ENCODE data around the gene PARD3. TPM values are rescaled to one million over a fixed set of nuclear protein-coding genes. Genes with fewer than 3 reads are reported as not detected.
"Not testable (repeated sequence)": the region's sequence is repeated elsewhere in the genome, so short reads cannot be mapped to it uniquely, and the experiment has no call there.

The PARD3 gene
- total RNA-seq, 1 donor from 2014 or later: 27.7 TPM

DNA sequence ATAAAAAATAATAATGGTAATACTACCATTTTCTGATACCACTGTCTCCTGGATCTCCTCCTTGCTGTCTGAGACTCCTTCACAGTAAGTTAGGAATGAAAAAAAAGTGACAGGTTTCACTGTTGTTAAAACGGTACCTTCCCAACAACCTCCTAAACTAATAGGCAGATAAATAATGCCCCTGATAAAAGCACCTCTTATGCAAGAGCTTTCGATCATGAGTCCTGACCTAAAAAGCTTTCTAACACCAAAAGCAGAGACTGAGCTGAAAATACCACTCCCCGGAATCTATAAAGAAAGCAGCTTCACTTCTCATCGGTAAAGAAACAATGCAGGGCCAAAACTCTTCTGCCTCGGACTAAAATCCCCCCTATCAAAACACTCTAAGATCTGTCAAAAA, 14.5 kb downstream of the PARD3 start:
- DNase-seq (ENCODE audit: low spot score): no peak

DNA sequence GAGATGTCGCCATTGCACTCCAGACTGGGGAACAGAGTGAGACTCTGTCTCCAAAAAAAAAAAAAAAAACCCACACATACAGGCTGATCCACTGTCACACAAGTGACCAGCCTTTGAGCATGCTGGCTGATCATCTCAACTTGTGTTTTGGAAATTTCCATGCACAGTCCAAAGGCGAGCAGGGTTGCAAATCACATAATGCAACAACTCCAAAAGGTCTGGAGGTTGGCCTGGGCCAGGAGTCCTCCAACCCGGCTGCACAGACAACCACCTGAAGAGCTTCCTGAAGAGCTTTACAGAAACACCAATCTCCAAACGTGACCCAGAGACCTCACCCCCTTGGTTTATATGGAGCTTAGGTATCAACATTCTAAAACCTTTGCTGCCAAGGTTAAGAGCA, 16.4 kb downstream of the PARD3 start:
- DNase-seq (ENCODE audit: low spot score): no peak

DNA sequence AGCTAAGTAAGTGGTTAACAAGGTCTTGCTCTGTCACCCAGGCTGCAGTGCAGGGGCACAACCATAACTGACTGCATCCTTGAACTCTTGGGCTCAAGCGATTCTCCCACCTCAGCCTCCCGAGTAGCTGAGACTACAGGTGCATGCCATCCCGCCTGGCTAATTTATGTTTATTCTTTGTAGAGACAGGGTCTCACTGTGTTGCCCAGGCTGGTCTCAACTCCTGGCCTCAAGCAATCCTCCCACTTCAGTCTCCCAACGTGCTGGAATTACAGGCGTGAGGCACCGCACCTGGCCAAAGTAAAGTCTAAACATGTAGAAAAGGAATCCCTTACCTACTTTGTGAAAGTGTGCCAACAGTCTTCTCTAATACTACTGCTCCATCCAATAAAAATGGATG, 17.9 kb downstream of the PARD3 start:
- DNase-seq (ENCODE audit: low spot score): no peak

DNA sequence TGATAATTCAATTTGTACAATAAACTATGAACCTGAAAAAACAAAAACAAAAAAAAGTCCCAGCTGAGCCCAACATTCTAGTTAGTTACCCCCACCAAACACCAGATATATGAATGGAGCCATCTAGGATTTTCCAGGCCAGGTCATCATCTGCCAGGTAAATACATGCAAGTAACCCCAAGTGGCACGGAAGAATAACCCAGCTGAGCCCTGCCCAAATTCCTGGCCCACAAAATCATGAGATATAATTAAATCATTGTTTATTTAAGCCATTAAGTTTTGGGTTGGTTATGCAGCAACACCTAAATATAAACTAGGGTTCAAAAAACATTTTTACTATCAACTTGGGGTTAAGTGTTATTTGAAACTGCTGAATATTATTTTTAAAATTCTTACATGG, 19.0 kb downstream of the PARD3 start:
- DNase-seq (ENCODE audit: low spot score): no peak

DNA sequence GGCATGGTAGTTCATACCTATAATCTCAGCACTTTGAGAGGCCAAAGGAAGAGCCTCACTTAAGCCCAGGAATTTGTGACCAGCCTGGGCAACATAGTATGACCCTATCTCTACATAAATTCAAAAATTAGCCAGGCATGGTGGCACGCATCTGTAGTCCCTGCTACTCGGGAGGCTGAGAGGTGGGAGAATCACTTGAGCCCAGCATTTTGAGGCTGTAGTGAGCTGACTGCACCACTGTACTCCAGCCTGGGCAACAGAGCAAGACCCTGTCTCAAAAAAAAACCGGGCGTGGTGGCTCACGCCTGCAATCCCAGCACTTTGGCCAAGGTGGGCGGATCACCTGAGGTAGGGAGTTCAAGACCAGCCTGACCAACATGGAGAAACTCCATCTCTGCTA, 19.8 kb downstream of the PARD3 start:
- no peak for DNase-seq (ENCODE audit: low spot score)

DNA sequence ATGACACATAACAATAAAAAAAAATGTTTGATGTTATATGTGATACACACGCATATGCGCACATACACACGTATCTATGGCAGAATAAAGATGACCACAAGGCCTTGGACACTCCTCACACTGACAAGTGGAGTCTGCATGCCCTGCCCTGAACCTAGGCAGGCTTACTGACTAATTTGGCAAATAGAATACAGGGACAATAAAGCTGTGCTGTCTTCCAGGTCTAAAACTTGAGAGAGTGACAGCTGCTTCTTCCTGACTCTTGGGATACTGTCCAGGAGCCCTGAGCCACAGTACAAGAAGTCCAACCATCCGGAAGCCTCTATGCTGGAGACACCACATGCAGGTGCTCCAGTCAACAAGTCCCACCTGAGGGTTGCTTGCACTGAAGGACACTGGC, 20.3 kb downstream of the PARD3 start:
- DNase-seq (ENCODE audit: low spot score): no peak

DNA sequence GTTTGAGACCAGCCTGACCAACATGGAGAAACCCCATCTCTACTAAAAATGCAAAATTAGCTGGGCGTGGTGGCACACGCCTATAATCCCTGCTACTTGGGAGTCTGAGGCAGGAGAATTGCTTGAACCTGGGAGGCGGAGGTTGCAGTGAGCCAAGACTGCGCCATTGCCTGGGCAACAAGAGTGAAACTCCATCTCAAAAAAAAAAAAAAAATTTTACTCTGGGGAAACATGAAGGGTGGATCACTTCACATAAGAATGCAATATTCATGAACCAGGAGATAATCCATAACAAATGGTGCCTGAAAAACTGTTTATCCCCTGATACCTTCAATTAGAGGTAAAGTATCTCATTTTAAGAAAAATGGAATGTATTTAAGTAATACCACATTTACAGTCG, 21.5 kb downstream of the PARD3 start:
- DNase-seq (ENCODE audit: low spot score): not testable (repeated sequence)

DNA sequence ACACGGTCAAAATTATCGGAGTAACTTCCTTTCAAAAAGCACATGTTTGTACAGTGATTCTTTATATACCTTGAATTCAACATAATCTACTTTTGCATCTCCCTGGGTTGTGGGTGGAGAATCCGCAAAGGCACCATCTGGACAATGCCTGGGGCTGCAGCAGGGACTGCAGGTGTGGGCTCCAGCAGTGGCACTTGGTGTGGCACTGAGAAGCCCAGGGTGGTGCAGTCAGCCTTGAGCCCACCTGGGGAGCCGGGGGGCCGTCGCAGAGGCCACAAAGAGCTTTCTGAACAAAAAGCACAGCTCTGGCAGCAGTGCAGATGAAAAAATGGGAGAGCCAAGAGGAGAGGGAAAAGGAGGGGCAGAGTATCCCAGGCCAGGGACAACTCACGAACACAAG, 22.2 kb downstream of the PARD3 start:
- no peak for DNase-seq (ENCODE audit: low spot score)

DNA sequence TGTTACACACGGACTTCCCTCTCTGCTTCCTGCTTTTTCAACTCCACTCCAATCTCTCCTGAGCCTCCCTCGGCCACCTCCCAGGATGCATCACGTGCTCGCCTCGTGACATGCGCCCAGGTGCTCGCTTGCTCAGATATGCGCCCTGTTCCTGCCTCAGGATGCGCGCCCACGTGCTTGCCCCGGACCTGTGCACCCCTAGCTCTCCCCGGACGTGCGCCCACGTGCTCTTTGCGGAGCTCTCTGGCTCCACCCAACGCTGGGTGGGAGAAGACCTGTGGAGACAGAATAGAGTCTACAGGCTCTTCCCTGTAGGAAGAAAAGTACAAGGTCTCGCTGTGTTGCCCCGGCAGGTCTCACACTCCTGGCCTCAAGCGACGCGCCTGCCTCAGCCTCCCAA, 23.1 kb downstream of the PARD3 start:
- DNase-seq (ENCODE audit: low spot score): no peak

DNA sequence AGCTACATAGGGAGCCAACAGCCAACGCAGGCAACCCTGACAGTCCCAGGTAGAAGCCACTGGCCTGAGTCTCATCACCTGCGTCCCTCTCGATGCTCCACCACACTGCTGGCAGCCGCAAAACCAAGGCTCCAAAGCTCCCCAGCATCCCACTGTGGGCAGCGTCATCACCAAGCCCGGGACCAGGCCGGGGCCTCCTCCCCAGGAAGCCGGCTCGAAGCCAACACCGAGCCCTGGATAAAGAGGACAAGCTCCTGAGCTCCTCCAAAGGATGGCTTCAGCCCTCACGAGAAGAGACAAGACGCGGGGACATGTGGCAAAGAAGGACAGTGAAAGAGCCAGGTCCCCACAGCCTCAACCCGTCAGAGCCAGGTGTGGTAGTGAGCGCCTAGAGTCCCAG, 23.9 kb downstream of the PARD3 start:
- no peak for DNase-seq (ENCODE audit: low spot score)

DNA sequence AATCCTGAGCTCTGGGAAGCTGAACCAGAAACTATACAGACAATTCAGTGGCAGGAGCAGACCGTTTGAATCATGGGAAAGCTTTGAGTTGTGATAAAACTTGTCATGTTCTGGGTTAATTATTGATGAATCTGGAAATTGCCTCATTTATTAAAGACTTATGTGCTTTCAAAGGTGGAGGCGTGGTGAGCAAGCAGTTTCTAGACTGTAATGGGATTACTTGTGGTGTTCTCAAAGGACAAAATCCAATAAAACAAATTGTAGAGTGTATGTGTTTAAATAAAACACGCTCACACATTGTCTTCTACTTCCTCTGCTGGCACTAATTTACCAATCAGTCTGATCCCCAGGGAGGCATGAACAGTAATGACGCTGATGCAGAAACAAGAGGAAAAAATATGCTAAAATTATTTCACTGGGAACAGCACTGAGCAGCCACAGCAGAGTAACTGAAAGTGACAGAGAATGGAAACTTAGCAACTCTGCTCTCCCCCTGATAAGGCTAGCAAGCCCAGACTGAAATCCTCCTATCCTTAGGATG, 25.1 kb downstream of the PARD3 start:
- no peak for DNase-seq (ENCODE audit: low spot score)

DNA sequence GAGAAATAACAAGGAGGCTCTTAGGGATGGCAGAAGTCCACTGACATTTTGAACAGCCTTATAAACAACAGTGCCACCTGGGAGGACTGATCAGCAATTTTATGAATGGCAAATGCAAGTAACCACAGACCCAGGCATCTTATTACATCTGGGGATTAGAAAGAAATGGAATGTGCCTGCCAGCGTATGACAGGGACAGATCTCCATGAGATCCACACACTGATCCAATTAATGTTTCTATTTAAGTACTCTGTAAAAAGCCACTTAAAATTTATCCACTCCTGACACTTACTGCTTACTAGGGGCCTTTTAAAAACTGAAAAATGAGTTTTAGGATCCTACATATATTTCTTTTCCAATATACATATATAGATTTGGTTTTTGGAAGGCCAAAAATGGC, 28.6 kb downstream of the PARD3 start:
- DNase-seq (ENCODE audit: low spot score): no peak

DNA sequence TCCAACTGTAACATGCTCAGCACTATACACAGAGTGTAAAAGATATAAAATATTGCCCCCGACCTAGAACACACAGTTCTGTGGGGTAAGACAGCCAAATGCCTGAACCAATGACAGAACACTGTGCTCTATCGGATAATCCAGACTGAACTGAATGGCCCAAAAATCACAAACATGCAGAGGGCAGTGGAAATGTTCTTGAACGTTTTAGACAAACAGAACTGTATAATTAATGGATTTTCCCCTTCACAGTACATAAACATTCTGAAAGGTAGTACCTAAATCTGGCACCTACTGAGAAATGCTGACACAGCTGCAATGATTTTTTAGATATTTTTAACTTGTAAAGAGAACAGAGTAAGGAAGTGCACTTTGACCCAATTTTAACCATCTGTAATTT, 33.4 kb downstream of the PARD3 start:
- no peak for DNase-seq (ENCODE audit: low spot score)

DNA sequence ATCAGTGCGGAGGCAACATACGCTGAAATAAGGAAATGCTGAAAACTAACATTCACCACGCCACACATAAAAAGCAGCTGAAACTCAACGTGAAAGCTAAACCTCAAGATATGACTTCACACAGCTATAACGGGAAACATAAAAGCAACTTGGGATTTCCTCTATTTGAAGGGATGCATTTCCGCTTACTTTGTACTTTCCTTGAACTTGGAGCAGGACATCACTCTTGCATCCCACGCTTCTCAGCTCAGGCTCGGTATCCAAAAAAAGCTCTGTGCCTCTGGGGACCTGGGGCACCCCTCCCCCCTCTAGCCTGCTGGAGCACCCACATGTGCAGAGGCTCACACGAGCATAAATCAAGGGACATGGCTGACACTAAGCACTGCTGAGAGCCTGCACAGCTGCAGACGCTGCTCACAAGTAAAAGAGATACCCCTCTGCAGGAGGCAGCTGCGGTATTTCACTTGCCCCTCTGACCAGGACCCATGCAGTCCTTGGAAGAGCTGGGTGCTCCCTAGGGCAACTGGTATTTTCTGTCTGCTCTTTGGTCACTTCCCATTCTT, 34.2 kb downstream of the PARD3 start:
- DNase-seq (ENCODE audit: low spot score): no peak

DNA sequence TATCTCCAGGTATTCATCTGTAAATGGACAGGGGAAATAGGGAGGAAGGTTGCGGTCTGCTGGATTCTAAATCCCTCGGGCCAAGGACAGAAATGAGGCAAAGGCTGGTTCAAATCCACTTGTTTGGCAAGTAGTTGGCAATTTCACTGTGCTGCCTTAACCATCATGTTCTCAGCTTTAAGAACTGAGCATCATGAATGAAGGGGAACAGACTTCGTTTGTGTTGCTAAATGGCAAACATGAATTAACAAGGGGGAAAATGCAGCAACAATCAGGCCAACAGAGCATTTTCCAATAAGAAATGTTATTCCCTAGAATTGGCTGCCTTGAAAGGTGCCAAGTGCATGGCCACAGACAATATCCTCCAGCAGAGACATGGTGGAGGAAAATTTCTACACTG, 36.9 kb downstream of the PARD3 start:
- DNase-seq (ENCODE audit: low spot score): no peak

DNA sequence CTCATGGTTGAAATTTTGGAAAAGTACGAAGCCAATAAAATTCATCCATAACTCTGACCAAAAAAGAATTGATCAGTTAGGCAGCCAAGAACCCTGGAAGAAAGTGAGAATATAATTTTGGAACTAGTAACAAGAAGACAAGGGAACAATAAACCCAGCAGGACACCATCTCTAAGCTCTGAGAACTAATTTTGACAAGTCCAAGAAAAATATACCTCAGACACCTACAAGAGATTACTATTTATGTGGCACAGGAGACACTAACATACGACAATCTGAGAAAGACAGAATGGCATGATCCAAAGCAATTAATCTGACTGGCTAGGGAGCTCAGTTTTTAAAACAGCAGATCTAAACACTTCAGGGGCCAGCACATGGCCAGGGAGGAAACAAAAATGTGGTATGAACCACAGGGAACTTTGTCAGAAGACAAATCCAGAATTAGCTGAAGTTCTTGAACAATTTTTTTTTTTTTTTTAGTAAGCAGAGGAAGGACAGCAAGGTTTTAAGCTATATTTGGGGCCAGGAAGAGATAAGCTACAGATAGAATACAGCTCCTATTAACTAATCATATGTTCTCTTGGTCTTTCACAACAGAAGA, 38.9 kb downstream of the PARD3 start:
- no peak for DNase-seq (ENCODE audit: low spot score)

DNA sequence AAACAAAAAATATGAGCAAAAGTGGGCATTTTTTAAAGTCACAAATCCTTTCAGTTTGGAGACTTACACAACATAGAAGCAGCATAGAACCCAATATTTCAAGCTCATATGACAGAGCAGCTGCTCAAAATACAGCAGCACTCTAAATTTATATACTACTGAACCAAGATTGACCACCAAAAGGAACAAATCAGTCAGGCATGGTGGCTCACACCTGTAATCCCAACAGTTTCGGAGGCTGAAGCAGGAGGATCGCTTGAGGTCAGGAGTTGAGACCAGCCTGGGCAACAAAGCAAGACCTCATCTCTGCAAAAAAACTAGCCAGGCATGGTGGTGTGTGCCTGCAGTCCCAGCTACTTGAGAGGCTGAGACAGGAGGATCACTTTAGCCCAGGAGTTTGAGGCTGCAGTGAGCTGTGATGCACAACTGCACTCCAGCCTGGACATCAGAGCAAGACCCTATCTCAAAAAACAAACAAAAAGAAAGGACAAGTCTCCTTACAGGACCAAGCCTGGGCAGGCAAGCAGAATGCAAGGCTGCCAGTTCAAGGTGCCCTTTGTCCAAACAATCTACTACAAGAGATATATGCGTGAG, 40.0 kb downstream of the PARD3 start:
- no peak for DNase-seq (ENCODE audit: low spot score)

DNA sequence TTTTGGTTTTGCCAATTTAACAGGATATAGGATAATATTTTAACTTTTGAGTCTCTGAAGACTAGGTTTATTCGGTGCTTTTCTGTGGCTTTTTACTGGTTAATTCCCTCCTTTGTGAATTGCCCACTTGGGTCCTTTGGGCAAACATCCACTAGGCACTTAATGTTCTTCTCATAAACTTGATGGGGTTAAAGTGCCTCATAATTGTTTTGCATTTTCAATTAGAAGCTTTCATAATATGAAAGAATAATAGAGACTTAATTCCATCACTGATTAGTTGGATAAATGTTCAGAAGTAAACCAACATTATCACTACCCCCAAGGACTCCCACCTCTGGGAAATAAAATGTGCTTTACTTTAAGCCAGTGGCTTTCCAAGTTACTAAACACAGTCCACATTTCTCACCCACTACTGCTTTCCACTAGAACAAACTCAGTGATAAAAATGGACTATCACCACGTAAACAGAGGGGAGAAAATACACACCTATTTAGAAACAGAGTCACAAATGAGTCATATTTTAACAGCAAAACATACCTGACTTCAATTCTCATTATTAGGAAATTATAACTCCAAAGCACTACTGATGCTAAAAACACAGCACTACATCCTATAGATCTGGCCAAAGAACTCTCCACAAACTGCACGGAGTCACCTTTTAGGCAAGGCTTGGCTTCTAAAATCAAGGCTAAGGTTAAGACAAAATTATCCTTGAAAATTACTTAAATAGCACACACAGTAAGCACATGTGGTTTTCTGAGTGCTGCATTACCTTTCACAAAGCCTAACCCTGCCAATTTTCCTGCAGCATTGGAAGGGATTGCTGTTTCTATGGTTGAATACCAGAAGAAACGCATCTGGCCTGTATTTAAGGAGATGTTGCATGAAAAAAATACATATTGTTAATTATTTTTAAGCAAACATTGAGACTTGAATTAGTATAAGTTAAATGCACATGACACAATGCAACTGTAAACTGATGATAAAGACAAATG, 41.2 kb downstream of the PARD3 start:
- DNase-seq (ENCODE audit: low spot score): no peak

DNA sequence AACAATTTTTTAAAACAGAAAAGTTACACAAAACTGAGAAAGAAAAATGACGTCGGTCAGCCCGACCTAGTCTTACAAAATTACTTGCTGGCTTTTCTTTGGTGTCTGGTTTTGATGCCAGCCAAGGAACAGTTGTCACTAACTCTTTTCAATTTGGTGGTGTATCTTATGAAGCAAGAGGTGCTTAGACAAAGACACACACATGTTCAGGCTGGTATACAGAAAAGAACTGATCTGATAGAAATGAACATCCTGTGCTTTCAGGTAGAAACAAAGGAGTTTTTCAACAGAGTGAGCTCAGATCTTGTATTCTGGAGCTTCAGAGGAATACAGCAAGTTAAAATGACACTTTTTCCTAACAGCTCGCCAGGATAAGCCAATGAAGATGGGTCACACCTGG, 43.6 kb downstream of the PARD3 start:
- no peak for DNase-seq (ENCODE audit: low spot score)

DNA sequence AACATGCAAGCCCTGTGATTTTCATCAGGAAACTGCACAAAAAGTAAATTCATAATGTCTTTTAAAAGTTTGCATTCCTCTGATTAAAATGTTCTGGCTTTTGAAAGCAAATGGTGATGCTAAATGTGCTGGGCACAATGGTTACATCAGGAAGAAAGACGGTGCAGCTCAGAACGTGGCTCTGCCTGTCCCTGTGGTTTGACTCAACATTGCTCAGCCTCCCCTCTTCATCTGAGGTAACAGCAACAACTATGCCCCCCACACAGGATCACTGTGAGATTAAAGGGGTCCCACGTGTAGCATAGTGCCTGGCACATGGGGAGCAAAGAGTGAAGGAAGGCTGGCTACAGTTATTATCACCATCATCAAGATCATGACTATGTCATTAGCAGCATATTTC, 44.0 kb downstream of the PARD3 start:
- no peak for DNase-seq (ENCODE audit: low spot score)

DNA sequence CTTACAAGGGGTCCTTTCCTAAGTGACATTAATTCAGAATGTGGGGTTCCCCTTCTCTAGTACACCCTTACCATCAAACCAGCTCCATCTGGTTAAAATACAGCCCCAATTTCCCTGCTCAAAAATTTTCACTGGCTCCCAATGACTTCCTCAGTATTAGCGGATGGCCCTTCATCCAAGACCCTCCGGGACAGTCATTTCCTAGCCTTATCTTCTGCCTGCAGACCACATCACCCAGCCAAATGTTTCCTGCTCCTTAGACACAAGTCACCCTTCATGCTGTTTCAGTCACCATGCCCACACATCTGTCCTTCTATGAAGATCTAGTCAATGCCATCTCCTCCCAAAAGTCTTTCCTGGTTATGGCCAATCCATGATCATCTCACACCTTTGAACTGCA, 45.2 kb downstream of the PARD3 start:
- DNase-seq (ENCODE audit: low spot score): no peak

DNA sequence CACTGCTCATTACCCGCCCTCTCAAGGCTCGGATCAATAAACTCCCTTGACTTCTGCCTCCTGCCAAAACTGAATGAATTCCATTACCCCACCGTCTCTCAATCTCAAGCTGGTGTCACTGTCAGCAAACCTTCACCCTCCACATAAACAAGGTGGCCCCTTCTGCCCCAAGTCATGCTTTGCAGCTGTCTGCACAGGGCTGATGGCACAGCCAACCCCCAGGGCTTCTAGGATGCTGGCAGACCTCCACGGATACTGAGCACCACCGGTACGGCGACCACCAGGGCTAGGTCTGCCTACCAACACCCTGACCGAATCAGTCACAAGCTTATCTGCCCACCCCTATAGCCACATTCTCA, 46.1 kb downstream of the PARD3 start:
- no peak for DNase-seq (ENCODE audit: low spot score)

All from mesenteric fat pad (tissue), 1 donor.